ENCODE results near the gene LRFN2.

The LRFN2 gene

DNA sequence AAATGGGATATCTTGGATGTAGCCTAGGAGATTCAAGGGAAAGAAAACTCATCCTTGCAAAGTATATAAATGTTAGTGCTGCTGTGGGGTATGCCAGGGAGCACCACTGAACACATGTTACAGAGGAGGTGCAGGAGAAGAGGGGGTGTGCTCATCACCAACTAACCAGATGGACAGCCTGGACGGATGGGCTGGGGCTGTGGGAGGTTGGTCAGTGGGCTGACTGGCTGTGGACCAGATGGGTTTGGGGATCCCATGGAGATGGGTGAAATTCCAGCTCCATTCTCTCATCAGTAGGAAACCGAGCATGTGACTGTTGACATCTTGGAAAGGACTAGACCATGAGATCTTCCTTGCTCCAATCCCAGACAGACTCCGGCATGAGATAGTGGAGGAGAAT lies 201.0 kb downstream of the LRFN2 start:
- no peak for DNase-seq (ENCODE audit: low read depth in 2 of 2, low spot score in 1 of 2)

DNA sequence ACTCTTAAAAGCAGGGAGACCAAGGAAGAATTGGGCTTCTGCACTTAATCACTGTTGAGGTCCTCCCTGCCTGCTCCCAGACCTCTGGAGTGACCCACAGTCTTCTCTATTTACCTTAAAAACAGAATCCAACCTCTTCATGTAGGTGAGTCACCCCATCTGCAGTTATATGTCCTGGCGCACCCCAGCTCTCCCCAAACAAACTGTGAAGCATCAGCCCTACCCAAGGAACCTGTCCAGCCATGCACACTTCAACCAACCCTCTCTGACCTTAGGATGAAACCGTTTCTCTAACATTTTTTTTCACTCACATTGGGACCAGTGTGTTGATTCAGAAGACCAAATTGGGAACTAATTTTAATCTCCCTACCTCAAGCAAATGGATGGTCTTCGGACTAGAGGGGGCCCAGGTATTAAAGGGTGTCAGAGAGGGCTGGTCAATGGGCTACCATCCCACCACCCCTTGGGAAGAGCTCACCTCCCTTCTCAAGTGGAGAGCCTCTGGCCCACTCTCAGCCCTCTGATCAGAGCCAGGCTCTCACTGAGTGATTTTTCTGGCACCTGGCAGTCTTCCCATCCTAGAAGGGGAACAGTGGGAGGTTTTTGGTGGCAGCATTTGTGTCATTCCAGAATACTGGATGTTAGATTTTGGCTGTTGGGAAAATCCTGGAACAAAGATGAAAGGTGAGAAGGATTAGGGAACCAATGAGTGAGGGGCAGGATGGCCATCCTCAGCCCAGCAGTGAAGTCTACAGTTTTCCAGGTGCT lies 203.6 kb downstream of the LRFN2 start:
- no peak for DNase-seq (ENCODE audit: low read depth in 2 of 2, low spot score in 1 of 2)

DNA sequence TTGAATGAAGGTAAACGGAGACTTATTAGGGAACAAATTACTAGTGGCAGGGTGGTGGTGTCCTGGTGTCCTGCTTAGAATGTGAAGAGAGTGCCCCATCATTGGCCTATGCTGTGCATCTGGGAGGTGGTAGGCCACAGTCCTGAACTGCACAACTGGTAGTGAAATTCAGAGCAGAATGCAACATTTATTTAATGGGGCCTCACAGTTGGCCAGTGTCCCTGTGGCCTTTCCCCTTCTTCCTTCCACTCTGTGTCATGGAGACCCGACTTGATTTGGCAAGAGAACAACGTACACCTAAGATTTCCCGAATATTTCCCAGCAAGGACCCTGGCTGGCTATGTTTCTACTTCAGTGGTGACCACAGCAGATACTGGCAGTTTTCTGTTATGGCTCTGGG lies 206.9 kb downstream of the LRFN2 start:
- no peak for DNase-seq (ENCODE audit: low read depth in 2 of 2, low spot score in 1 of 2)

DNA sequence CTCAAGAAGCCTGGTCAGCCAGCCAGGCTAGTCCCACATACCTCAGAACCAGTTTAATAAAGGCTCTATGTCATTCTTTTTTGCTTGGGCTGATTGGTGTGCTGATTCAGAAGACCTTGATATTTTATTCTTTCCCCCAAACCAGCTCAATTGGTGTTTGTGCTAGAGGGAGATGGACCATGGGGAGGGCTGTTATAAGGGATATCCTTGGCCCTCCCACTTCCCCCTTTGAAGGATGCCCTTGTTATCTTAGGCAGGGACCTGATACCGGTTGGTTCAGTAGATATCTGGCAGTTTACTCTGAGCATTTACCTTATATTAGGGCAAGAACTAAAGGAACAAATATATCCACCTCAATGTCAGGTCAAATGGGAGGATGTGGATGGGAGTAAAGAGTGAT lies 207.4 kb downstream of the LRFN2 start:
- DNase-seq (ENCODE audit: low read depth in 2 of 2, low spot score in 1 of 2) = no peak

DNA sequence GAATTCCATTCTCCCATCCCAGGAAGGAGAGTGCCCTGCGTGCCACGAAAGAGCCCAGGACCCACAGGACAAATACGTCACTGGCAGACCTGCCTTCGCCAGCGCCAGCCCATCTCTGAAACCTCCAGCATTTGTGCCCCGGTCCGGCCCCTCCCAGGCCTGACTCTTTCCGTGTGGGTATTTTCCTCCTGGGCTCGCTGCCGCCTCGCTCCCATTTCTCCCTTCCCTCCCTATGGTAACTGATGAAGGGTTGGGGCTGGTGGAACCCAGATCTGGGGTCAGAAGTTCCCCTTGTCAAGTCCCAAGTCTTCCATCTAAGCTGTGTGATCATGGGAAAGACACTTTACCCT lies 208.5 kb downstream of the LRFN2 start:
- DNase-seq (ENCODE audit: low read depth in 2 of 2, low spot score in 1 of 2) = no peak

DNA sequence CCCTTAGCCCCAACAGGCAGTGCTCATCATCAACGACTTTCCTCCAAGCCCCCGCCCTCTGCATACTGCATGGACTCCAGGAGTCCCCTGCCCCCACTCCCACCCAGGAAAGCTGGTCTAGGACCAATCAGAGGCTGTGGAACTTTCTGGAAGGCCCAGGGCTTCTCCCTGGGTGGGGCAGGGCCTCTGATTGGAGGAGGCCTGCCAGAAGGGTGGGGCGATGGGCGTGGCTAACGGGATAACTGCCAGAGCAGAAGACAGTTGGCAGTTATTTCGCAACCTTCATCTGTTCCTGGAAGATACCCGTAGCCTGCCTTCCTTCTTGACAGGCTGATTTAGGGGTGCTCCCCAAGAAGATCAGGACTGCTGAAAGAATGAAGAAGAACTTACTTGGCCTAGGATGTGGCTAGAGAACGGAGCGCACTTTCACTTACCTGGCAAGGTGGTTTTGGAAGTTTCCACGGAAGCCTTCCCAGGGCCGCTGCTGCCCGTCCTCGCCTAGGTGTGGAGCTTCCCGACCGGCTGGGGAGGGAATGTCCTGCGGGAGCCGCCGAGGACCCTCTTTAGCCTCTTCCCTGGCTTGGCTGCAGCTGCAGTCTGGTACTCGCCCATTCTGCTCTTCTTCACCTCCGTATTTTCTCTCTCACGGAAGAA lies 209.0 kb downstream of the LRFN2 start:
- DNase-seq (ENCODE audit: low read depth in 2 of 2, low spot score in 1 of 2) = no peak

DNA sequence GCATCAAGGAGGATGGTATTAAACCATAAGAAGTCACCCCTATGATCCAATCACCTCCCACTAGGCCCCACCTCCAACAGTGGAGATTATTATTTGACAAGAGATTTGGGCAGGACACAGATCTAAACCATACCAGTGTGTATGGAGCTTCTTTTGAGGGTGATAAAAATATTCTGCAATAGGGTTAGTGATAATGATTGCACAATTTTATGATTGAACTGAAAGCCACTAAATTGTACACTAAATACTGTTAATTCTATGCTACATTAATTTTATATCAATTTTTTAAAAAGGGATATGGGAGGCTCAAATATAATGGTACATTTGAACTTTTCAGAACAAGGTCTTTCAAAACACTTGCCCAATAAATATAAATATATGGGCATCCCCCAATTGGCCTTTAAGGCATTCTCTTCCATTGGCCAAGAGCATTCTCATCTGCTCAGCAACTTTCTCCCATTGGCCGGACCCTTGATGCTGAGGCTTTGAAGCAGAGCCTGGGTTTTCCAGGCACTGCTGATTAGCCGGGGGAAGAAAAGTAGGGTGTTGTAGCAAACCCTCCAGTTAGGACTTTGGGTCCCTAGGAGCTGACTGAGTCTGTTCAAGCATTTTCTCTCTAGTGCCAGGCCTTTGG lies 209.9 kb downstream of the LRFN2 start:
- no peak for DNase-seq (ENCODE audit: low read depth in 2 of 2, low spot score in 1 of 2)

DNA sequence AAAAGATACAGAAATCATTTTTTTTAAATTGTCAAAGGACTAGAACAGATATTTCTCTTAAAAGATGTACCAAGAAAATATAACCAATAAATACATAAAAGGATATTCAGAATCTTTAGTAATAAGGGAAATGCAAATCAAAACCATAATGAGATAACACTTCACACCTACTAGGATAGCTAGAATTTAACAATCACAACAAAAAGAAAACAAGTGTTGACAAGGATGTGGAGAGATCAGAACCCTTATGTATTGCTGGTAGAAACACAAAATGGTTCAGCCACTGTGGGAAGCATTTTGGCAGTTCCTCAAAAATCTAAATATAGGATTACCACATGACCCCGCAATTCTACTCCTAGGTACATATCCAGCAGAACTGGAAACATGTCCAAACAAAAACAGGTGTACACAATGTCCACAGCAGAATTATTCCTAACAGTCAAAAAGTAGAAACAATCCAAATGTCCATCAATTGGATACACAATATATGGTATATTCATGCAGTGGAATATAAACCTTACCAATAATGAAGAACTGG lies 211.0 kb downstream of the LRFN2 start:
- DNase-seq (ENCODE audit: low read depth in 2 of 2, low spot score in 1 of 2) = no peak

DNA sequence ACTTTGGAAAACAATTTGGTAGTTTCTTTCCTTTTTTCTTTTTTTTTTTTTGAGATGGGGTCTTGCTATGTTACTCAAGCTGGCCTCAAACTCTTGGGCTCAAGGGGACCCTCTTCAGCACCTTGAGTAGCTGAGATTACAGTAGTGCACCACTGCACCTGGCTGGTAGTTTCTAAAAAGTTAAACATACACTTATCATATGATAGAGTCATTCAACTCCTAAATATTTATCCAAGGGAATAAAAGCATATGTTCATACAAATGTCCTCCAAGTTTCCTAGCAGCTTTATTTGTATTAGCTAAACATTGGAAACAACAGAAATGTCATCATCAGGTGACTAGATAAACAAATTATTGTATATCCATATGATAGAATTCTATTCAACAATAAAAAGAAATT lies 213.9 kb downstream of the LRFN2 start:
- DNase-seq (ENCODE audit: low read depth in 2 of 2, low spot score in 1 of 2) = no peak

DNA sequence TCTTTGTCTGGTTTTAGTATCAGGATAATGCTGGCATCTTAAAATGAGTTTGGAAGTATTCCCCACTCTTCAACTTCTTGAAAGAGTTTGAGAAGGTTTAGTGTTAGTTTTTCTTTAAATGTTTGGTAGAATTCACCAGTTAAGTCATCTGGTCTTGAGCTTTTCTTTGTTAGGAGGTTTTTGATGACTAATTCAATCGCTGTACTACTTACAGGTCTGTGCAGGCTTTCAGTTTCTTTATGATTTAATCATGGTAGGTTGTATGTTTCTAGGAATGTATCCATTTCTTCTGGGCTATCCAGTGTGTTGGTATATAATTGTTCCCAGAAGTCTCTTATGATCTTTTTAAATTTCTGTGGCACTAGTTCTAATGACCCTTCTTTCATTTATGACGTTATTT lies 215.5 kb downstream of the LRFN2 start:
- DNase-seq (ENCODE audit: low read depth in 2 of 2, low spot score in 1 of 2) = no peak

DNA sequence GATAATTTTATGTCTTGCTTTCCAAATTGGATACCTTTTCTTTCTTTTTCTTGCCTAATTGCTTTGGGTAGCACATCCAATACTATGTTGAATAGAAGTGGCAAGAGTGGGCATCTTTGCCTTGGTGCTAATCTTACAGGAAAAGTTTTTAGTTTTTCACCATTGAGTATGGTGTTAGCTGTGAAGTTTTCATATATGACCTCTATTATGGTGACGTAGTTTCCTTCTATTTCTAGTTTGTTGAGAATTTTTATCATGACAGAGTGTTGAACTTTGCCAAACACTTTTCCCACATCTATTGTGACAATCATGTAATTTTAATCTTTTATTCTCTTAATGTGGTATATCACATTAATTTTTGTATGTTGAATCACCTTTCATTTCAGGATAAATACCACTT lies 216.1 kb downstream of the LRFN2 start:
- no peak for DNase-seq (ENCODE audit: low read depth in 2 of 2, low spot score in 1 of 2)

DNA sequence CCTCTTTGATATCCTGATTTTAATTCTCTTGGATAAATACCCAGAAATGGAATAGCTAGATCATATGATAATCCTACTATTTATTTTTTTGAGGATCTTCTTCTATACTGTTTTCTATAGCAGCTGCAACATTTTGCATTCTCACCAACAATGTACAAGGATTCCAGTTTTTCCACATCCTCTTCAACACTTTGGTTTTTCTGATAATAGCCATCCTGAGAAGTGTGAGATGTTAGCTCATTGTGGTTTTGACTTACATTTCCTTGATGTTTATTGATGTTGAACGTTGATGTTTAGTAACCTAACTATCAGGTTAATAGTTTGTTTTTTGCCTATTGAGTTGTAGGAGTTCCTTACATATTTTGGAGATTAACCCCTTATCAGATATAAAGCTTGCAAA lies 217.3 kb downstream of the LRFN2 start:
- DNase-seq (ENCODE audit: low read depth in 2 of 2, low spot score in 1 of 2) = no peak

DNA sequence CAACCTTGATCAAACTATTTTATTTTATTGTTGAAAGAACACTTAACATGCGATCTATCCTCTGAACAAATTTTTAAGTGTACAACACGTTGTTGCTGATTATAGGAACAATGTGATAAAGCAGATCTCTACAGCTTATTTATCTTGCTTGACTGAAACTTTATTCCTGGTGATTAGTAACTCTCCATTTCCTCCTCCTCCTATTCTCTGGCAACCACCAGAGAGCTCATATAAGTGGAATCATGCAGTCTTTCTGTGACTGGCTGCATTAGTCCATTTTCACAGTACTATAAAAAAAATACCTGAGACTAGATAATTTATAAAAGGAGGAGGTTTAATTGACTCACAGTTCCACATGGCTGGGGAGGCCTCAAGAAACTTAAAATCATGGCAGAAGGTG lies 218.1 kb downstream of the LRFN2 start:
- DNase-seq (ENCODE audit: low read depth in 2 of 2, low spot score in 1 of 2) = no peak

DNA sequence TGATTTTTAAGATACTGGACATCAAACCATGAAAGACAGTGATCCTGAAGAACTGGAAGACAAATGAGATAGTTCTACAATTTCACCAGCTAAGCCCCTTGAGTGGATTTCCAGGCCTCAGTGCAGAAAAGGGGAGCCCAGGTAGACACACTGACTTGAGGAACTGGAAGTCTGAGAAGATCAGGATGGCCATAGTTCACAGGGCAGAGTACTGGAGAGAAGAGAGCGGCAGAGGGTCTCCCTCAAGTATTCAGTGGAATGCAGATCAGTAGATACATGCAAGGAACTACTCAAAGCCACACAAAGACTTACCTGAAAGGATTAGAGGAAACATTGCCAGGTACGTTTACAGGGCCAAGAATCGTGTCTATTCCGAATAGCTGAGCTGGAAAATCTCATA lies 224.3 kb downstream of the LRFN2 start:
- no peak for DNase-seq (ENCODE audit: low read depth in 2 of 2, low spot score in 1 of 2)

DNA sequence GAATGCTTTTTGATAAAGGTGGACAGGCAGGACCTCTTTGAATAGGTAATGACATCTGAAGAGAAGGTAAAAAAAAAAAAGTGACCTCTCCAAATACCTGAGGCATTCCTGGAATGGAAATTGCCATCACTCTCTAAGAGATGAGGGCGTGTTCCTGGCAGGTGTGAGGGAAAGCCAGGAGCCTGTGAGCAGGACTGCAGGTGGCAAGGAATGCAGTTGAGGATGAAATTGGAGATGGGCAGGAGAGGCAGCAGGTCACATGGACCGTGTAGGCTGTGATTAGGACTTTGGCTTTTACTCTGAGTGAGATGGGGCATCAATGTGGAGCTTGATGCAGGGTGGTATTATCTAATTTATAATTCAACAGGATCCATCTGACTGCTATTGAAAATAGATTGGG lies 227.4 kb downstream of the LRFN2 start:
- DNase-seq (ENCODE audit: low read depth in 2 of 2, low spot score in 1 of 2) = no peak

DNA sequence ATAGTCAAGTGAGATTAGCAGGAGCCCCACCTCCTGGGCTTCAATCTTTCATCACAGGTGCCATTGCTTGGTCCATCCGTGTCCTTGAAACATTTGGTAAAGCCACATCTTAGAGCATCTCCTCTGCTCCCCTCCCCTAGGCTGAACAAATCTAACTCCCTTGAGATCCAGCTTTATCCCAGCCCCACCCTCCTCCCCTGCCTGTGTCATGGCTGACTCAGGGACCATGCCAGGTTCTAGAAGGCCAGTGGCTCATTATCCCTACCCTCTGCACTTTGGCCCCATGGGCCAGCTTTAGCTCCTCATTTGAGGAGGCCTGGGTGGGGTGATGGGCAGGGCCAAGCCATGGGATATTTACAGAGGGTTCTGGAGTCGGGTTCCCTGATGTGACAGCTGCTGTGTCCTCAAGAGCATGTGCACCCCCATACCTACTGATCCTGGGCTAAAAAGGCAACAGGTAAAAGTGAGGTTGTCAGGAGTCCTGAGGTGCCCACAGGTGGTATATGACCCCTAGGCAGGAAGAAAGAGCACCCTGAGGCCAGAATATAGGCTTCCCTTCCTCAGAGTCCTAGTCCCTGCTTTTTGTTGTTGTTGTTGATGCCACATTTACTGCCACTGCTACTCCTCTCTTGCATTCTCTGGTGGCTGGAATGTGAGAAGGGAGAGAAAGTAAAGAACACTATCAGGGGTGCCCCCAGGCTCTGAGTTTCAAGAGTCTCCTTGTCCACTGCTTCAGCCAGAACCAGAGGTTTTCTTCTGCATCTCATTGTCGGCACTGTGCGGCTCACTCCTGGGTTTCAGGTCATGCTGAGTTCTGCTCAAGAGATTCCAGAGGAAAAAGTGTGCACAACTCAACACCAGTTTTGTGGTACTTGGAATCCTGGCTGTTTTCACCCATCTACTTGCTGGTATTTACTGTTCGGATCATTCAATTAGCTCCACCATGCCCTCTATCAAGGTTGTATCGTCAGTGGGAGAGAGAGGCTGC lies 228.4 kb downstream of the LRFN2 start:
- no peak for DNase-seq (ENCODE audit: low read depth in 2 of 2, low spot score in 1 of 2)

DNA sequence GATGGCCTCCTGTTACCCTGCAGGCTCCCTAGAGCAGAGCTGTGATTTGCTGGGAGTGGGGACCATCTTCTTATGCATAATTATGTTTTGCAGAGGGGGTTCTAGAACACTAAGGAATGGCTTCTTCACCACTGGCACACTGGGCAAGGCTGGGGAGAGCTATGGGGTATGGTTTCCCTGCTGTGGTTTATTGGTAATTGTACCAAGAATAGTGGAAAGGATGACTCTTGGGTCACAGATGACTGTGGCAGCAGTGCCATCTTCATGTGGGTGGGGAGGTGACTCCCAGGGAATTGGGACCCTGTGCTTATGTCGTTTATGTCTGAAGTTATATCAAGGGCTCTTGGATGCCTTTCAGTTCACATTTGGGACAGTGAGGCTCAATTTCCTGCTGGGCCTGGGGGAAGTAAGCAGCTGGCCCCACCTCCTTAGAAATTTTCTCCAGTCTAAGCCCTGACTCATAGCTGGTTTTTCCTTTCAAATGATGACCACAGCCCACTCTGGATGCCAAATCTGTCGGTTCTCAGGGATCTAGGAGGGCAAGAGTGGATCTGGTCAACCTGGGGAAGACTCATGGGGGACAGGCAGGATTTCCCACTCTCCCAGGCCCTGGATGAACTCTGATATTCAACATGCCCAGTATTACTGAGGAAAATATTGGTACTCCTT lies 230.8 kb downstream of the LRFN2 start:
- no peak for DNase-seq (ENCODE audit: low read depth in 2 of 2, low spot score in 1 of 2)

DNA sequence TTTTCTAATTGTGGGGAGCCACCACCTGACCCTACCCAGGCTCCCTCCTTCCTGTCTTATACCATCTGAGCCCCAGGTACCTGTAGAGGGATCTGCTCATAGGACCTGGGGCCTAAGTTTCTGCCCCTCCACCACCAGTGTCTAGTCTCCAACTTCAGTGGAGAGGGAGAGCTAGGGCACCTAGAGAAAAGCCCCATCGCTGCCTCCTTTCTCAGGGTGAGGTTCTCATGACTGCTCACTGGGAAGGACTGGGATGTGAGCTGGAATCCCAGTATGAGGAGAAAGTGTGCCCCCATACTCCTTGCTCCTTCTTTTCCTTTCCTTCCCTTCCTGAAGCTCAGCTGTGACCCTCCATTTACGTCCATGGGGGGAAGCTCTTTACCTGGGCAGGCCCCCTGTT lies 231.6 kb downstream of the LRFN2 start:
- DNase-seq (ENCODE audit: low read depth in 2 of 2, low spot score in 1 of 2) = no peak

DNA sequence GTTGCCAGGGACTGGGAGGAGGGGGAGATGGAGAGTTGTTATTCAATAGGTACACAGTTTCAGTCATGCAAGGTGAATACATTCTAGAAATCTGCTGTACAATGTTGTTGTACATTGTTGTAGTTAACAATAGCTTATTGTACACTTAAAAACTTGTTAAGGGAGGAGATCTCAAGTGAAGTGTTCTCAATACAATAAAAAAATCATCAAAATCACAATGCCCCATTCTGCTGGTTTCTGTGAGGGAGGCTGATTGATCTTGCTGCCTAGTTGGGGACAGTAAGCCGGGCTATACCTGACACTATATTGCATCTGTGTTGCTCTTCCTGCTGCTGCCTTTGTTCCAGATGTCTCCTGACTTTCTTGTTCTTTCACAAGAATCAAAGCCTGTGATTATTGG lies 232.1 kb downstream of the LRFN2 start:
- no peak for DNase-seq (ENCODE audit: low read depth in 2 of 2, low spot score in 1 of 2)

DNA sequence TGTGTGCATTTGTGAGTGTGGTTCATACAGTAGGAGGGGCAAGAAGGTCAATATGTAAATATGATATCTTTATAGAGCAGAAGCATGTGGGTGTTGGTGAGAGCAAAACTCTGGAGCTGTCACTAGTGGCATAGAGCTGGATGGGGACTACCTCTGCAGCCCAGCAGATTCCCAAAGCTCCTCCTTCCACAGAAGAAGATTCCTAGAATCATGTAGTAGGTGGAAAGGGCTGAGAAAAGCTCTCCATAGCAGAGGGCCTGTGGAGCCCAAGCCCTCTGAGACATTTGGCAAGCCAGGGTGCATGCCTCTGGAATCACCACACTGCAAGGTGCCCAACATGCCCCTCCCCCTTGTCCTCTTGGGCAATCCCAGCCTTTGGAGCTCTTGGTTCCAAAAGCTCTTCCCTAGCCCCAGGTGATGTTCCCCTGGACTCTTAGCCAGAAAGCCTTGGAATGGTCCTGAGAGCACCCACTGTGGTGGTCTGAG lies 233.2 kb downstream of the LRFN2 start:
- DNase-seq (ENCODE audit: low read depth in 2 of 2, low spot score in 1 of 2) = no peak

Data from stimulated activated CD8-positive, alpha-beta memory T cell treated with anti-CD3 and anti-CD28 coated beads, Interleukin-4, amount 100 ng/mL, for 1 hour (primary cell).